Osteocyte (in vitro differentiated cells): Measurements from ENCODE around the gene MEPE. TPM values are rescaled to one million over a fixed set of nuclear protein-coding genes. Genes with fewer than 3 reads are reported as not detected.
"Not testable (repeated sequence)": the region's sequence is repeated elsewhere in the genome, so short reads cannot be mapped to it uniquely, and the experiment has no call there.

Source experiments
- DNase-seq: peaks from one replicate; pipeline ENCODE4 v3.0.0; 2021; ENCODE audit warnings: mixed read lengths; ENCODE audit not compliant: unreplicated experiment; ENCODE audit errors: extremely low spot score
- H3K27ac Mint-ChIP-seq: one replicate; pipeline ENCODE4 v1.8.0; 2021; ENCODE audit warnings: mild to moderate bottlenecking, mixed read lengths; ENCODE audit not compliant: unreplicated experiment
- H3K27me3 Mint-ChIP-seq: one replicate; pipeline ENCODE4 v1.8.0; 2021; ENCODE audit warnings: mixed read lengths; ENCODE audit not compliant: unreplicated experiment
- H3K36me3 Mint-ChIP-seq: one replicate; pipeline ENCODE4 v1.8.0; 2021; ENCODE audit warnings: mixed read lengths; ENCODE audit not compliant: unreplicated experiment
- H3K4me1 Mint-ChIP-seq: one replicate; pipeline ENCODE4 v1.8.0; 2021; ENCODE audit warnings: mixed read lengths; ENCODE audit not compliant: unreplicated experiment
- H3K4me3 Mint-ChIP-seq: one replicate; pipeline ENCODE4 v1.8.0; 2021; ENCODE audit warnings: mild to moderate bottlenecking, moderate library complexity, mixed read lengths; ENCODE audit not compliant: unreplicated experiment
- H3K9me3 Mint-ChIP-seq: one replicate; pipeline ENCODE4 v1.8.0; 2021; ENCODE audit warnings: mixed read lengths; ENCODE audit not compliant: unreplicated experiment
- CTCF ChIP-seq: fragments of 200-600 bp; sonication (generic); IDR thresholded peaks from 2 replicates; pipeline ENCODE4 v1.5.0; 2021; ENCODE audit warnings: antibody characterized with exemption, mild to moderate bottlenecking, moderate library complexity
- total RNA-seq: library from RNA; stranded (reverse); gene quantifications from 2 replicates; pipeline ENCODE4 v1.2.1, GENCODE V29; 2021

Gene MEPE
- total RNA-seq, 1 donor from 2014 or later: not detected

GRCh38 chr4:87882321-87882720, 49.6 kb downstream of the MEPE start:
- H3K27ac Mint-ChIP-seq: no peak overlapping the region
- H3K9me3 Mint-ChIP-seq: peaks cover 4% of the 10 kb centered on the region
- no peak for DNase-seq
- no peaks in the 10 kb centered on the region for H3K4me1 Mint-ChIP-seq
- H3K27me3 Mint-ChIP-seq: peaks cover 5% of the 10 kb centered on the region
- H3K36me3 Mint-ChIP-seq: no peaks in the 10 kb centered on the region
- no peak overlapping the region for H3K4me3 Mint-ChIP-seq
- no peak for TF ChIP-seq CTCF

GRCh38 chr4:87882861-87883260, 50.1 kb downstream of the MEPE start:
- H3K36me3 Mint-ChIP-seq: no peaks in the 10 kb centered on the region
- H3K4me3 Mint-ChIP-seq: no peak overlapping the region
- H3K4me1 Mint-ChIP-seq: no peaks in the 10 kb centered on the region
- TF ChIP-seq CTCF: no peak
- DNase-seq: no peak
- H3K27me3 Mint-ChIP-seq: peaks cover 5% of the 10 kb centered on the region
- H3K27ac Mint-ChIP-seq: no peak overlapping the region
- peaks cover 2% of the 10 kb centered on the region for H3K9me3 Mint-ChIP-seq

DNA sequence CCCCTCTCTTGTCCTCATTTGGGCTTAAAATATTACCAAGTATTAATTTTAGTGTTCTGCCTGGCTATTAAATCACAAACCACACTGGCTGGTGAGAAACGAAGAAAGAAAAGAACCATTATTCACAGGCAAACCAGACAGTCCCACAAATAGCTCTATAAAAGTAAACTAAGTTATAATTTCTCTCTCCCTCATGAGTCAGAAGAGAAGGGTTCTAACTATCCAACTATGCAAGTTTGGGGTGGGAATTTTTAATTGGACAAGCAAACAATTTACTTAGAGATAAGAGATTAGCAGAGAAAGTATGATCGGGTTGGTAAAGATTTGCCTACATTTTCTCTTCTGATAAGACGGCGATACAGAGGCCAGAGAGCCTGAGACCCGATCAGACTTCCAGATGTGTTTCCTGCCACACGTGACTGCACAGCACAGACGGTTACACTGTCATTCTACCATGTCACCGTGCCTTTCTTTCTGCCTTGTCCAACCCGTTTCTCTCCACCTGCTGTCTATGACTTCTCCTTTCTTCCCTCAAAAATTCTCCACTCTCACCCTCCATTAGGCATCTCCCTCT, 52.3 kb downstream of the MEPE start:
- Mint-ChIP-seq H3K9me3 (peaks cover 8% of the 10 kb centered on the region), H3K36me3 (peaks cover 5% of the 10 kb centered on the region), H3K4me1 (no peaks in the 10 kb centered on the region), H3K4me3 (no peak overlapping the region), H3K27me3 (peaks cover 5% of the 10 kb centered on the region), H3K27ac (no peak overlapping the region)
- TF ChIP-seq CTCF: no peak
- DNase-seq: no peak

- H3K4me3 Mint-ChIP-seq: no peak overlapping the region
- DNase-seq: no peak
- H3K27me3 Mint-ChIP-seq: peaks cover 5% of the 10 kb centered on the region
- H3K4me1 Mint-ChIP-seq: no peaks in the 10 kb centered on the region
- peaks cover 13% of the 10 kb centered on the region for H3K9me3 Mint-ChIP-seq
- H3K36me3 Mint-ChIP-seq: peaks cover 5% of the 10 kb centered on the region
- no peak overlapping the region for H3K27ac Mint-ChIP-seq
- TF ChIP-seq CTCF: no peak
These were observed 53.3 kb downstream of the MEPE start for GRCh38 chr4:87886083-87886482.

- DNase-seq, H3K27ac Mint-ChIP-seq, H3K27me3 Mint-ChIP-seq, H3K36me3 Mint-ChIP-seq, H3K4me1 Mint-ChIP-seq, H3K4me3 Mint-ChIP-seq: not testable (repeated sequence)
- peaks cover 21% of the 10 kb centered on the region for H3K9me3 Mint-ChIP-seq
These were observed 58.0 kb downstream of the MEPE start for GRCh38 chr4:87890753-87891152.
